A673 (cell line): Measurements from ENCODE around the gene TRIM71. TPM values are rescaled to one million over a fixed set of nuclear protein-coding genes. Genes with fewer than 3 reads are reported as not detected.

Source experiments
- BruUV-seq: library from RNA; stranded (reverse); fragments of 400-500 nt; replicated peaks from 2 replicates; lab custom pipeline; 2021; lab: Mats Ljungman, UMichigan
- CTCF ChIA-PET: fragments of 300-600 bp; sonication (Branson Sonifier 250); formaldehyde crosslinking; loops from one replicate; lab custom pipeline; 2022; ENCODE audit warnings: antibody characterized with exemption; lab: Charles Lee
- POLR2A ChIA-PET: fragments of 300-600 bp; sonication (Branson Sonifier 250); formaldehyde crosslinking; loops from one replicate; lab custom pipeline; 2022; ENCODE audit warnings: antibody characterized with exemption; ENCODE audit not compliant: low non-redundant PET; lab: Charles Lee
- DNase-seq: peaks from one replicate; pipeline ENCODE4 v3.0.0-alpha.2; 2015; ENCODE audit warnings: low spot score
- H3K27ac ChIP-seq: fragments of 200-600 bp; sonication (generic); 2 replicates; pipeline ENCODE4 v1.5.1; 2016; ENCODE audit warnings: mixed run types, low read depth, mild to moderate bottlenecking, mixed read lengths, antibody characterized with exemption, low read length; ENCODE audit not compliant: poor library complexity, severe bottlenecking
- H3K27me3 ChIP-seq: fragments of 200-600 bp; sonication (generic); replicated peaks from 2 replicates; pipeline ENCODE4 v1.6.1; 2017; ENCODE audit warnings: mixed run types, low read depth, mild to moderate bottlenecking, mixed read lengths, antibody characterized with exemption, low read length; ENCODE audit not compliant: insufficient read depth, poor library complexity
- H3K36me3 ChIP-seq: fragments of 200-600 bp; sonication (generic); 2 replicates; pipeline ENCODE4 v1.6.1; 2016; ENCODE audit warnings: mixed run types, mild to moderate bottlenecking, mixed read lengths, antibody characterized with exemption, low read length; ENCODE audit not compliant: insufficient read depth, poor library complexity, severe bottlenecking
- H3K4me1 ChIP-seq: fragments of 200-600 bp; sonication (generic); 2 replicates; pipeline ENCODE4 v1.6.1; 2017; ENCODE audit warnings: mixed run types, mild to moderate bottlenecking, mixed read lengths, antibody characterized with exemption, low read length; ENCODE audit not compliant: insufficient read depth, poor library complexity, severe bottlenecking
- H3K4me3 ChIP-seq: fragments of 200-600 bp; sonication (generic); 2 replicates; pipeline ENCODE4 v1.5.1; 2016; ENCODE audit warnings: low read depth, mixed run types, mild to moderate bottlenecking, mixed read lengths, low read length; ENCODE audit not compliant: poor library complexity, severe bottlenecking
- H3K9me3 ChIP-seq: fragments of 200-600 bp; sonication (generic); 2 replicates; pipeline ENCODE4 v1.6.1; 2016; ENCODE audit warnings: mixed run types, low read depth, mild to moderate bottlenecking, mixed read lengths, antibody characterized with exemption, low read length; ENCODE audit not compliant: poor library complexity, severe bottlenecking
- EZH2 ChIP-seq: fragments of 200-600 bp; sonication (generic); IDR thresholded peaks from 2 replicates; pipeline ENCODE4 v1.6.1; 2017; ENCODE audit warnings: borderline replicate concordance, low read depth, mild to moderate bottlenecking, mixed read lengths, antibody characterized with exemption, low read length; ENCODE audit not compliant: poor library complexity, severe bottlenecking
- intact Hi-C: fragments of 100-400 bp; cut with micrococcal nuclease; formaldehyde crosslinking; loops from one replicate; pipeline ENCODE4 v1.10.0; 2022; ENCODE audit not compliant: unreplicated experiment
- total RNA-seq: library from RNA; stranded (reverse); gene quantifications from 2 replicates; pipeline ENCODE4 v1.2.3, GENCODE V29; 2021
- TF ChIP-seq, protein P1 (sequence below): fragments of 300-800, 200-600 bp; sonication (generic); conservative IDR thresholded peaks from 2 replicates; pipeline ENCODE4 v1.5.1; 2017; ENCODE audit warnings: low read depth, mild to moderate bottlenecking, antibody characterized with exemption, low read length, moderate library complexity, mixed read lengths

The TRIM71 gene
- total RNA-seq, 1 experiment from 2014 or later: 0.30 TPM

GRCh38 chr3:32876920-32877319 lies 59.1 kb downstream of the TRIM71 start:
- ChIA-PET CTCF (no interaction called here), POLR2A (no interaction called here)
- Histone ChIP-seq H3K4me3 (no peak overlapping the region), H3K4me1 (no peaks in the 10 kb centered on the region), H3K9me3 (no peaks in the 10 kb centered on the region), H3K27me3 (no peaks in the 10 kb centered on the region), H3K27ac (no peak overlapping the region), H3K36me3 (no peaks in the 10 kb centered on the region)
- intact Hi-C loops: no loop called here
- no TSS peak for BruUV-seq
- TF ChIP-seq, protein P1, sequence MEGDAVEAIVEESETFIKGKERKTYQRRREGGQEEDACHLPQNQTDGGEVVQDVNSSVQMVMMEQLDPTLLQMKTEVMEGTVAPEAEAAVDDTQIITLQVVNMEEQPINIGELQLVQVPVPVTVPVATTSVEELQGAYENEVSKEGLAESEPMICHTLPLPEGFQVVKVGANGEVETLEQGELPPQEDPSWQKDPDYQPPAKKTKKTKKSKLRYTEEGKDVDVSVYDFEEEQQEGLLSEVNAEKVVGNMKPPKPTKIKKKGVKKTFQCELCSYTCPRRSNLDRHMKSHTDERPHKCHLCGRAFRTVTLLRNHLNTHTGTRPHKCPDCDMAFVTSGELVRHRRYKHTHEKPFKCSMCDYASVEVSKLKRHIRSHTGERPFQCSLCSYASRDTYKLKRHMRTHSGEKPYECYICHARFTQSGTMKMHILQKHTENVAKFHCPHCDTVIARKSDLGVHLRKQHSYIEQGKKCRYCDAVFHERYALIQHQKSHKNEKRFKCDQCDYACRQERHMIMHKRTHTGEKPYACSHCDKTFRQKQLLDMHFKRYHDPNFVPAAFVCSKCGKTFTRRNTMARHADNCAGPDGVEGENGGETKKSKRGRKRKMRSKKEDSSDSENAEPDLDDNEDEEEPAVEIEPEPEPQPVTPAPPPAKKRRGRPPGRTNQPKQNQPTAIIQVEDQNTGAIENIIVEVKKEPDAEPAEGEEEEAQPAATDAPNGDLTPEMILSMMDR: no peak
- no peak for TF ChIP-seq EZH2
- DNase-seq: no peak

- no peaks in the 10 kb centered on the region for H3K9me3 ChIP-seq
- H3K4me1 ChIP-seq: no peaks in the 10 kb centered on the region
- no peaks in the 10 kb centered on the region for H3K36me3 ChIP-seq
- no peak for DNase-seq
- no peak overlapping the region for H3K27ac ChIP-seq
- H3K27me3 ChIP-seq: no peaks in the 10 kb centered on the region
- intact Hi-C loops: no loop called here
- TF ChIP-seq, protein P1: no peak
- no peak for TF ChIP-seq EZH2
- no peak overlapping the region for H3K4me3 ChIP-seq
- ChIA-PET POLR2A (no interaction called here), CTCF (no interaction called here)
- BruUV-seq: no TSS peak
These were observed 59.8 kb downstream of the TRIM71 start for GRCh38 chr3:32877598-32877997.

GRCh38 chr3:32880225-32880624 lies 62.4 kb downstream of the TRIM71 start:
- POLR2A ChIA-PET: no interaction called here
- intact Hi-C loops: no loop called here
- TF ChIP-seq, protein P1: no peak
- no peak for TF ChIP-seq EZH2
- no peak for DNase-seq
- Histone ChIP-seq H3K36me3 (no peaks in the 10 kb centered on the region), H3K27ac (no peak overlapping the region), H3K9me3 (no peaks in the 10 kb centered on the region), H3K4me3 (no peak overlapping the region), H3K4me1 (no peaks in the 10 kb centered on the region), H3K27me3 (no peaks in the 10 kb centered on the region)
- BruUV-seq: no TSS peak
- CTCF ChIA-PET: no interaction called here
